Upper lobe of left lung (tissue), 4 donors: ENCODE data around the gene EDDM3A.

Source experiments
- EP300 ChIP-seq, 4 donors: sonication (generic); formaldehyde crosslinking; IDR thresholded peaks; one replicate each; pipeline ENCODE4 v1.5.1; 2017; ENCODE audit warnings: antibody characterized with exemption in 4 of 4, control low read depth in 2 of 4
- POLR2A ChIP-seq, 4 donors: fragments of 450-650 bp; IDR thresholded peaks; one replicate each; pipeline ENCODE4 v1.5.1; 2016 to 2017; ENCODE audit warnings: antibody characterized with exemption in 4 of 4, mild to moderate bottlenecking in 2 of 4
- POLR2AphosphoS5 ChIP-seq, 2 donors: sonication (generic); formaldehyde crosslinking; IDR thresholded peaks; one replicate each; pipeline ENCODE4 v1.5.1; 2017; ENCODE audit warnings: antibody characterized with exemption in 2 of 2
- TF ChIP-seq, protein P1 (sequence below), 6 experiments: fragments of 450-650 bp in 4 of 6; fragments of 200-600 bp in 2 of 6; sonication (generic) in 2 of 6; IDR thresholded peaks; one replicate each; pipeline ENCODE4 v1.5.1; 2016 to 2019; ENCODE audit warnings: antibody characterized with exemption in 6 of 6

DNA sequence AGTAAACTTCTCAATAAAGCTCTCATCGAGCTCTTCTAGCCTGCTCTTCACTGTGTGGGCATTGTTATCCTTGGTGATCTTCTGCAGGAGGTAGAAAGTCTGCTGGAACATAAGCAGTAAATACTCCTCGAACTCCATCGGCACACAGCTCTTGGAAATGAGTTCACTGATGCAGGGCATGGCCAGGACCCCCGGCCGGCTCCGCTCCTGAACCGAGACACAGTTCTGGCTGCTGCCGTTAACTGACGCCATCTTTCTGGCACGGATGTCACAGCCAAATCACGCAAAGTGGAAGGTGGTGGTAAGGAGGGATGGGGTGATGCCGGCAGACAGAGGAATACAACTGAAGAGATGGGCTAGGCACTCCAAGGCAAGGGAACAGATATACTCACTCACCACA lies 23.7 kb upstream of the EDDM3A start:
- TF ChIP-seq, protein P1, sequence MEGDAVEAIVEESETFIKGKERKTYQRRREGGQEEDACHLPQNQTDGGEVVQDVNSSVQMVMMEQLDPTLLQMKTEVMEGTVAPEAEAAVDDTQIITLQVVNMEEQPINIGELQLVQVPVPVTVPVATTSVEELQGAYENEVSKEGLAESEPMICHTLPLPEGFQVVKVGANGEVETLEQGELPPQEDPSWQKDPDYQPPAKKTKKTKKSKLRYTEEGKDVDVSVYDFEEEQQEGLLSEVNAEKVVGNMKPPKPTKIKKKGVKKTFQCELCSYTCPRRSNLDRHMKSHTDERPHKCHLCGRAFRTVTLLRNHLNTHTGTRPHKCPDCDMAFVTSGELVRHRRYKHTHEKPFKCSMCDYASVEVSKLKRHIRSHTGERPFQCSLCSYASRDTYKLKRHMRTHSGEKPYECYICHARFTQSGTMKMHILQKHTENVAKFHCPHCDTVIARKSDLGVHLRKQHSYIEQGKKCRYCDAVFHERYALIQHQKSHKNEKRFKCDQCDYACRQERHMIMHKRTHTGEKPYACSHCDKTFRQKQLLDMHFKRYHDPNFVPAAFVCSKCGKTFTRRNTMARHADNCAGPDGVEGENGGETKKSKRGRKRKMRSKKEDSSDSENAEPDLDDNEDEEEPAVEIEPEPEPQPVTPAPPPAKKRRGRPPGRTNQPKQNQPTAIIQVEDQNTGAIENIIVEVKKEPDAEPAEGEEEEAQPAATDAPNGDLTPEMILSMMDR (IDR thresholded peaks at IDR 0.05) = no peak
- TF ChIP-seq POLR2AphosphoS5 (IDR thresholded peaks at IDR 0.05) = no peak
- no peak for TF ChIP-seq POLR2A (IDR thresholded peaks at IDR 0.05)
- TF ChIP-seq EP300 (IDR thresholded peaks at IDR 0.05) = no peak
